Natural killer cell (primary cell): ENCODE results near the gene FBXO48. TPM values are rescaled to one million over a fixed set of nuclear protein-coding genes. Genes with fewer than 3 reads are reported as not detected.

Experiments used
- ATAC-seq, 3 donors: fragments of 150-1000 bp in 2 of 3; fragments of 200-7000 bp in 1 of 3; cut with Tn5 transposase; 1 replicate in 1 of 3; 2 replicates in 2 of 3; pipeline ENCODE4 v1.10.0; 2021; ENCODE audit warnings: mild to moderate bottlenecking in 2 of 3, moderate library complexity in 2 of 3
- DNase-seq, 2 donors: peaks; one replicate each; pipeline versions ENCODE4 v3.0.0 to v3.0.0-alpha.2; 2013 to 2021; ENCODE audit warnings: mixed read lengths in 1 of 2
- H3K27ac ChIP-seq: one replicate; pipeline ENCODE4 v1.5.1; 2013; ENCODE audit warnings: mild to moderate bottlenecking, low read length
- H3K27me3 ChIP-seq: one replicate; pipeline ENCODE4 v1.6.1; 2013; ENCODE audit warnings: low read length; ENCODE audit not compliant: control insufficient read depth, insufficient read depth
- H3K36me3 ChIP-seq: one replicate; pipeline ENCODE4 v1.6.1; 2013; ENCODE audit warnings: low read length; ENCODE audit not compliant: control insufficient read depth, insufficient read depth
- H3K4me1 ChIP-seq: one replicate; pipeline ENCODE4 v1.6.1; 2013; ENCODE audit warnings: low read length; ENCODE audit not compliant: control insufficient read depth, insufficient read depth
- H3K4me3 ChIP-seq: one replicate; pipeline ENCODE4 v1.5.1; 2013; ENCODE audit warnings: low read length
- H3K9me3 ChIP-seq: one replicate; pipeline ENCODE4 v1.6.1; 2013; ENCODE audit warnings: low read length; ENCODE audit not compliant: control insufficient read depth, insufficient read depth
- H3K27ac Mint-ChIP-seq, 2 donors: one replicate each; pipeline ENCODE4 v1.8.0; 2022; ENCODE audit warnings: mild to moderate bottlenecking in 2 of 2, mixed read lengths in 2 of 2, moderate library complexity in 1 of 2
- H3K27me3 Mint-ChIP-seq, 2 donors: one replicate each; pipeline ENCODE4 v1.8.0; 2022; ENCODE audit warnings: low read depth in 2 of 2, mixed read lengths in 2 of 2
- H3K36me3 Mint-ChIP-seq: one replicate; pipeline ENCODE4 v1.8.0; 2022; ENCODE audit warnings: mixed read lengths
- H3K4me1 Mint-ChIP-seq, 2 donors: one replicate each; pipeline ENCODE4 v1.8.0; 2022; ENCODE audit warnings: mixed read lengths in 2 of 2
- H3K4me3 Mint-ChIP-seq: one replicate; pipeline ENCODE4 v1.8.0; 2022; ENCODE audit warnings: mild to moderate bottlenecking, moderate library complexity, mixed read lengths
- H3K9me3 Mint-ChIP-seq, 2 donors: one replicate each; pipeline ENCODE4 v1.8.0; 2022; ENCODE audit warnings: mixed read lengths in 2 of 2
- CTCF ChIP-seq: fragments of 200-600 bp; IDR thresholded peaks from one replicate; pipeline ENCODE4 v1.8.0; 2022; ENCODE audit warnings: antibody characterized with exemption
- WGBS: methylation state at CpG from one replicate; pipeline ENCODE4 v1.1.7; 2013; ENCODE audit warnings: missing lambda C conversion rate; ENCODE audit not compliant: insufficient coverage; 5-methylcytosine and 5-hydroxymethylcytosine counted together
- intact Hi-C: fragments of 100-400 bp; cut with micrococcal nuclease; formaldehyde crosslinking; loops from one replicate; pipeline ENCODE4 v1.14.2; 2022
- total RNA-seq, 4 donors: library from RNA; stranded (reverse); fragments of 120-200 nt in 1 of 4; gene quantifications; one replicate each; pipeline versions ENCODE4 v1.2.3 to v1.2.4, GENCODE V29; 2013 to 2022

Gene FBXO48
- total RNA-seq, 3 donors from 2014 or later (not counting 1 experiment from before 2014, with no cell fraction given): 0.96 to 1.3 (median 1.1) TPM

- H3K27ac Mint-ChIP-seq: peak overlapping the region; percentile 96 to 97
- H3K4me1 Mint-ChIP-seq: peaks cover 12 to 25% of the 10 kb centered on the region in 2 donors
- H3K4me3 Mint-ChIP-seq: peak overlapping the region; percentile 96
These were observed 1.7 kb upstream of the FBXO48 start for GRCh38 chr2:68468801-68469200.

GRCh38 chr2:68466778-68467076, 367 bp downstream of the FBXO48 start:
- Histone ChIP-seq H3K4me3 (peak overlapping the region; percentile 79), H3K27ac (peak overlapping the region; percentile 74), H3K36me3 (no peaks in the 10 kb centered on the region), H3K4me1 (peaks cover 16% of the 10 kb centered on the region), H3K27me3 (no peaks in the 10 kb centered on the region), H3K9me3 (no peaks in the 10 kb centered on the region)
- ATAC-seq (peak in 1 of 3 donors; percentile 23), DNase-seq (no peak)
- peak overlapping the region; percentile 96 for H3K4me3 Mint-ChIP-seq
- H3K4me1 Mint-ChIP-seq: peaks cover 12 to 25% of the 10 kb centered on the region in 2 donors
- H3K27ac Mint-ChIP-seq: peak overlapping the region; percentile 96 to 97
- intact Hi-C loops: loop anchor here (1.0 to 5.0 kb wide), 6 partner anchors 25 to 441 kb away; partner anchors contain the start of gene PNO1
- 0% methylated on average over 18 of the region's 18 CpGs for WGBS
- no peak for TF ChIP-seq CTCF
- H3K9me3 Mint-ChIP-seq: no peaks in the 10 kb centered on the region
- peaks cover 4 to 11% of the 10 kb centered on the region in 2 donors for H3K27me3 Mint-ChIP-seq
- no peaks in the 10 kb centered on the region for H3K36me3 Mint-ChIP-seq

More at GRCh38 chr2:68468801-68469200, 1.7 kb upstream of the FBXO48 start:
- no peak for TF ChIP-seq CTCF
- 97% methylated on average over 1 of the region's 2 CpGs for WGBS
- no peaks in the 10 kb centered on the region for H3K36me3 ChIP-seq
- peaks cover 16% of the 10 kb centered on the region for H3K4me1 ChIP-seq
- H3K4me3 ChIP-seq: no peak overlapping the region
- H3K27ac ChIP-seq: no peak overlapping the region
- Mint-ChIP-seq H3K36me3 (no peaks in the 10 kb centered on the region), H3K27me3 (peaks cover 4 to 17% of the 10 kb centered on the region in 2 donors), H3K9me3 (no peaks in the 10 kb centered on the region)
- DNase-seq: no peak
- no peaks in the 10 kb centered on the region for H3K27me3 ChIP-seq
- intact Hi-C loops: loop anchor here (5.0 kb wide), 2 partner anchors 48 to 438 kb away; no protein-coding TSS in a partner anchor
- no peaks in the 10 kb centered on the region for H3K9me3 ChIP-seq
- no peak for ATAC-seq

- H3K27me3 Mint-ChIP-seq: peaks cover 4 to 8% of the 10 kb centered on the region in 2 donors
- Histone ChIP-seq H3K27me3 (no peaks in the 10 kb centered on the region), H3K27ac (peak overlapping the region; percentile 74), H3K36me3 (no peaks in the 10 kb centered on the region), H3K4me1 (peaks cover 16% of the 10 kb centered on the region), H3K4me3 (peak overlapping the region; percentile 79), H3K9me3 (no peaks in the 10 kb centered on the region)
- ATAC-seq: peak in 1 of 3 donors; percentile 3
- WGBS: 3% methylated on average over 10 of the region's 11 CpGs
- H3K36me3 Mint-ChIP-seq: no peaks in the 10 kb centered on the region
- peak overlapping the region; percentile 96 for H3K4me3 Mint-ChIP-seq
- no peaks in the 10 kb centered on the region for H3K9me3 Mint-ChIP-seq
- intact Hi-C loops: loop anchor here (2.0 to 5.0 kb wide), 3 partner anchors 51 to 441 kb away; no protein-coding TSS in a partner anchor
- TF ChIP-seq CTCF: no peak
- peak; percentile 28 to 85 for DNase-seq
- H3K27ac Mint-ChIP-seq: peak overlapping the region; percentile 96 to 97
- peaks cover 12 to 25% of the 10 kb centered on the region in 2 donors for H3K4me1 Mint-ChIP-seq
These were observed 725 bp downstream of the FBXO48 start for GRCh38 chr2:68466361-68466777.
